Measurements from ENCODE around the gene PRICKLE2. TPM values are rescaled to one million over a fixed set of nuclear protein-coding genes. Genes with fewer than 3 reads are reported as not detected.

PRICKLE2 gene
- total RNA-seq, 1 donor from 2014 or later: 43.5 TPM

DNA sequence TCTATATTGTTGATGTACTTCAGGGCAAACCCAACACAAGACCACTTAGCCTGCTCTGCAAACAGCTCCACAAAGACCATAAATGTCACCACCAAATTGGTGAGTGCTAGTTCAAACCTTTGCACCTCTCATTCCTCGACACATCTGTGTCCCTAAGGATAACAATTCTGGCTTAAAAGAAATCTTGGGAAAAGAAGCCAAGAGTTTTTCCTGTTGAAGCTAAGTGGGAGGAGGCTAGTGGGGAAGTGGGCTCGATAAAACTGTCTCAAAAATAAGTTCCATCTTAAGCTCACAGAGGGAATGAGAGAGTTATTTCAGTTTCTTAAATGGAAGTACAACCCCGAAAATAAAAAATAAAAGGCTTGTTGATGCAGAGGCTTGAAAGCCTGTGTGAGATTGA, 40.4 kb upstream of the PRICKLE2 start:
- ATAC-seq (no peak), DNase-seq (no peak)
- H3K4me3 ChIP-seq: peak overlapping the region; percentile 72
- no peaks in the 10 kb centered on the region for H3K27me3 ChIP-seq (ENCODE audit: low read depth)
- no peaks in the 10 kb centered on the region for H3K36me3 ChIP-seq
- H3K27ac ChIP-seq: peak overlapping the region; percentile 87
- intact Hi-C loops (cut with DNase I): no loop called here
- TF ChIP-seq, protein P1, sequence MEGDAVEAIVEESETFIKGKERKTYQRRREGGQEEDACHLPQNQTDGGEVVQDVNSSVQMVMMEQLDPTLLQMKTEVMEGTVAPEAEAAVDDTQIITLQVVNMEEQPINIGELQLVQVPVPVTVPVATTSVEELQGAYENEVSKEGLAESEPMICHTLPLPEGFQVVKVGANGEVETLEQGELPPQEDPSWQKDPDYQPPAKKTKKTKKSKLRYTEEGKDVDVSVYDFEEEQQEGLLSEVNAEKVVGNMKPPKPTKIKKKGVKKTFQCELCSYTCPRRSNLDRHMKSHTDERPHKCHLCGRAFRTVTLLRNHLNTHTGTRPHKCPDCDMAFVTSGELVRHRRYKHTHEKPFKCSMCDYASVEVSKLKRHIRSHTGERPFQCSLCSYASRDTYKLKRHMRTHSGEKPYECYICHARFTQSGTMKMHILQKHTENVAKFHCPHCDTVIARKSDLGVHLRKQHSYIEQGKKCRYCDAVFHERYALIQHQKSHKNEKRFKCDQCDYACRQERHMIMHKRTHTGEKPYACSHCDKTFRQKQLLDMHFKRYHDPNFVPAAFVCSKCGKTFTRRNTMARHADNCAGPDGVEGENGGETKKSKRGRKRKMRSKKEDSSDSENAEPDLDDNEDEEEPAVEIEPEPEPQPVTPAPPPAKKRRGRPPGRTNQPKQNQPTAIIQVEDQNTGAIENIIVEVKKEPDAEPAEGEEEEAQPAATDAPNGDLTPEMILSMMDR (IDR thresholded peaks at IDR 0.05): no peak
- H3K9me3 ChIP-seq: no peaks in the 10 kb centered on the region
- H3K4me1 ChIP-seq: peaks cover 40% of the 10 kb centered on the region

DNA sequence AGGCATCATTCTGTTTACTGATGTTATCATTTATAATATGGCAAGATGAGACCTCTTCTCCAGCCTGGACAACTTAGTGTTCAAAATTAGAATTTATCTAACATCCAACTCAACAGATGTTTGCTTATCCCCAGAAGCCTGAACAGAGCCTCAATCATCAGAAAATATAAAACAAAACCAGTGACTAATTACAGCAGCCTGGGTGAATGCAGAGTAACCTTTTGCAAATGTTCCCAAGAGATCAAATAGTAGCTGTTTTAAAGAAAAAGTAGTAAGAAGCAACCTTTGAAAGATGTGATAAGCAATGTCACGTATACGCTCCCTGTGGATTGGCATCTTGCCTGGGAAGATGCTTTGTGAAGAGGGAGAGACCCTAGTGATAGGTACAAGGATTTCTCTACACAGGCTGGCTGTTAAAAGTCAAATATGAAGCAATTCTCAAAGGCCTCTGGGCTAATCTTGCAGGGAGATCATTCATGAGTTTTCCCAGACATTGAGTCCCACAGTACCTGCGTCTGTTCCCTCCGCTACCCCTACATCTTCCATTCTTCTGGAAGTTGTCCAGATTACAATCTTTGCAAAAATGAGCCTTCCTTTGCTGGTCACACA, 39.3 kb upstream of the PRICKLE2 start:
- H3K4me1 ChIP-seq: peaks cover 40% of the 10 kb centered on the region
- H3K27ac ChIP-seq: no peak overlapping the region
- H3K9me3 ChIP-seq: no peaks in the 10 kb centered on the region
- H3K4me3 ChIP-seq: no peak overlapping the region
- intact Hi-C loops (cut with DNase I): no loop called here
- H3K27me3 ChIP-seq (ENCODE audit: low read depth): no peaks in the 10 kb centered on the region
- no peaks in the 10 kb centered on the region for H3K36me3 ChIP-seq
- ATAC-seq (no peak), DNase-seq (no peak)
- TF ChIP-seq, protein P1 (IDR thresholded peaks at IDR 0.05): no peak

- no peak for ATAC-seq
- no peak overlapping the region for H3K27ac ChIP-seq
- H3K27me3 ChIP-seq (ENCODE audit: low read depth): no peaks in the 10 kb centered on the region
- H3K4me3 ChIP-seq: no peak overlapping the region
- H3K4me1 ChIP-seq: peaks cover 32% of the 10 kb centered on the region
- TF ChIP-seq, protein P1 (IDR thresholded peaks at IDR 0.05): no peak
- no peaks in the 10 kb centered on the region for H3K36me3 ChIP-seq
- DNase-seq: no peak
- intact Hi-C loops (cut with DNase I): no loop called here
- H3K9me3 ChIP-seq: no peaks in the 10 kb centered on the region
Observed at GRCh38 chr3:64262574-64263114, 37.4 kb upstream of the PRICKLE2 start.

DNA sequence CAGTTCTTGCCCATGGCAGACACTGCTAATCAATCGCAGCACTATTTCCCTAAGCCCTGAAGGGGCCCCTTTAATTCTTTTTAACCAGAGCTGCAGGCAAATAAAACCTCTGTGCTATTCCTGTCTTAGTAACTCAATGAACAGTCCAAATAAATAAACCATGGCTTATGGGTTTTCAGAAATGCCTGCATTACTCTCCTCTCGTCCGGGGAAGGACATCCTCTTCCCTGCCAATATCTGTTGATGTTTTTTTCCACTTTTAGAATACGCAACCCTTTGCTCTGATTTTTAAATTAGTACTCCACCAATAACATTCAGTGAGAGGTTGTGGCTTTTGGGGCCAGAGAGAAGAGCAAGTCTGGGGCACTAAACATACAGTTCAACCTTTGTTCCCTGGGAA, 35.2 kb upstream of the PRICKLE2 start:
- Histone ChIP-seq H3K4me1 (peaks cover 17% of the 10 kb centered on the region), H3K4me3 (no peak overlapping the region), H3K36me3 (no peaks in the 10 kb centered on the region), H3K27me3 (ENCODE audit: low read depth) (no peaks in the 10 kb centered on the region), H3K27ac (no peak overlapping the region), H3K9me3 (no peaks in the 10 kb centered on the region)
- intact Hi-C loops (cut with DNase I): no loop called here
- DNase-seq: no peak
- TF ChIP-seq, protein P1 (IDR thresholded peaks at IDR 0.05): no peak
- no peak for ATAC-seq

DNA sequence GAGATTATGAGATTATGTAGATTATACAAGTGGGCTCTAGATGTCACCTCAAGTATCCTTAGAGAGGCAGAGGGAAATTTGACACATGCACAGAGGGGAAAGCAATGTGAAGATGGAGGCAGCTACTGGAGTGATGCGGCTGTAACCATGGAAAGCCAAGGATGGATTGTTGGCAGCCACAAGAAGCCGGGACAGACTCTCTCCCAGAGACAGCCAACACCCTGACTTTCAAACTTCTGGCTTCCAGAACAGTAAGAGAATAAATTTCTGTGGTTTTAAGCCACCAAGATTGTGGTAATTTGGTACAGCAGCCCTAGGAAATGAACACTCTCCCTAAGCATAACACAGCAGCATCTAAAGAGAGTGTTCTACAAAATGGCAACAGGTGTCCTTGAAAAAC, 34.4 kb upstream of the PRICKLE2 start:
- H3K27me3 ChIP-seq (ENCODE audit: low read depth): no peaks in the 10 kb centered on the region
- no peaks in the 10 kb centered on the region for H3K36me3 ChIP-seq
- DNase-seq (no peak), ATAC-seq (no peak)
- intact Hi-C loops (cut with DNase I): no loop called here
- H3K4me3 ChIP-seq: no peak overlapping the region
- no peaks in the 10 kb centered on the region for H3K9me3 ChIP-seq
- H3K4me1 ChIP-seq: peaks cover 9% of the 10 kb centered on the region
- H3K27ac ChIP-seq: no peak overlapping the region
- TF ChIP-seq, protein P1 (IDR thresholded peaks at IDR 0.05): no peak
